CD4-positive, alpha-beta memory T cell (primary cell): ENCODE measurements around the gene TNRC6C. TPM values are rescaled to one million over a fixed set of nuclear protein-coding genes. Genes with fewer than 3 reads are reported as not detected.

Experiments used
- CTCF ChIA-PET: fragments of 350-600 bp; sonication (Branson Sonifier 250); formaldehyde crosslinking; loops from one replicate; lab custom pipeline; 2021; ENCODE audit warnings: inconsistent platforms; ENCODE audit not compliant: partially characterized antibody; lab: Charles Lee
- POLR2A ChIA-PET: fragments of 350-600 bp; sonication (Branson Sonifier 250); formaldehyde crosslinking; loops from one replicate; lab custom pipeline; 2021; ENCODE audit not compliant: partially characterized antibody; lab: Charles Lee
- DNase-seq, 5 donors: peaks; one replicate each; pipeline versions ENCODE4 v3.0.0 to v3.0.0-alpha.2; 2020 to 2022; ENCODE audit warnings: mixed read lengths in 1 of 5
- H3K27ac ChIP-seq: one replicate; pipeline ENCODE4 v1.7.0; 2013; ENCODE audit warnings: low read depth, low read length
- H3K27me3 ChIP-seq: 2 replicates; pipeline ENCODE4 v1.7.0; 2013; ENCODE audit warnings: mild to moderate bottlenecking, low read length, moderate library complexity; ENCODE audit not compliant: insufficient read depth
- H3K36me3 ChIP-seq: 2 replicates; pipeline ENCODE4 v1.7.0; 2013; ENCODE audit warnings: mild to moderate bottlenecking, low read length, moderate library complexity; ENCODE audit not compliant: insufficient read depth
- H3K4me1 ChIP-seq: 2 replicates; pipeline ENCODE4 v1.7.0; 2013; ENCODE audit warnings: mild to moderate bottlenecking, low read length, moderate library complexity; ENCODE audit not compliant: insufficient read depth
- H3K4me3 ChIP-seq, 2 donors: one replicate each; pipeline ENCODE4 v1.7.0; 2013; ENCODE audit warnings: low read length in 2 of 2, mild to moderate bottlenecking in 1 of 2
- H3K9me3 ChIP-seq, 2 donors: one replicate each; pipeline ENCODE4 v1.7.0; 2013; ENCODE audit warnings: low read length in 2 of 2, control low read depth in 1 of 2; ENCODE audit not compliant: control insufficient read depth in 1 of 2
- H3K27ac Mint-ChIP-seq, 7 donors: one replicate each; pipeline ENCODE4 v1.8.0; 2020 to 2021; ENCODE audit warnings: mixed read lengths in 7 of 7, mild to moderate bottlenecking in 6 of 7, inconsistent platforms in 3 of 7, moderate library complexity in 3 of 7
- H3K27me3 Mint-ChIP-seq, 2 donors: one replicate each; pipeline ENCODE4 v1.8.0; 2020 to 2021; ENCODE audit warnings: mixed read lengths in 2 of 2
- H3K36me3 Mint-ChIP-seq, 2 donors: one replicate each; pipeline ENCODE4 v1.8.0; 2020 to 2021; ENCODE audit warnings: mixed read lengths in 2 of 2, inconsistent platforms in 1 of 2, mild to moderate bottlenecking in 1 of 2
- H3K4me1 Mint-ChIP-seq, 4 donors: one replicate each; pipeline ENCODE4 v1.8.0; 2020 to 2021; ENCODE audit warnings: mixed read lengths in 4 of 4, mild to moderate bottlenecking in 1 of 4
- H3K4me3 Mint-ChIP-seq, 8 donors: one replicate each; pipeline ENCODE4 v1.8.0; 2020 to 2021; ENCODE audit warnings: mixed read lengths in 8 of 8, mild to moderate bottlenecking in 7 of 8, moderate library complexity in 6 of 8, inconsistent platforms in 3 of 8
- H3K9me3 Mint-ChIP-seq, 8 donors: one replicate each; pipeline ENCODE4 v1.8.0; 2020 to 2021; ENCODE audit warnings: mixed read lengths in 8 of 8, mild to moderate bottlenecking in 5 of 8, inconsistent platforms in 3 of 8, moderate library complexity in 1 of 8
- intact Hi-C: fragments of 100-400 bp; cut with micrococcal nuclease; formaldehyde crosslinking; loops from one replicate; pipeline ENCODE4 v1.15.1; 2023
- polyA plus RNA-seq, 2 donors: library from polyadenylated mRNA; unstranded; fragments of 300-500 nt; fragmentation: Illumina TruSeq; gene quantifications; one replicate each; pipeline ENCODE4 v1.2.3, GENCODE V29; 2021
- total RNA-seq, 2 experiments: library from RNA; stranded (reverse); gene quantifications; one replicate each; pipeline ENCODE4 v1.2.3, GENCODE V29; 2021

Gene TNRC6C
- total and polyA plus RNA-seq, 4 experiments from 2014 or later, result 1.3 to 112 (median 57.0) TPM

DNA sequence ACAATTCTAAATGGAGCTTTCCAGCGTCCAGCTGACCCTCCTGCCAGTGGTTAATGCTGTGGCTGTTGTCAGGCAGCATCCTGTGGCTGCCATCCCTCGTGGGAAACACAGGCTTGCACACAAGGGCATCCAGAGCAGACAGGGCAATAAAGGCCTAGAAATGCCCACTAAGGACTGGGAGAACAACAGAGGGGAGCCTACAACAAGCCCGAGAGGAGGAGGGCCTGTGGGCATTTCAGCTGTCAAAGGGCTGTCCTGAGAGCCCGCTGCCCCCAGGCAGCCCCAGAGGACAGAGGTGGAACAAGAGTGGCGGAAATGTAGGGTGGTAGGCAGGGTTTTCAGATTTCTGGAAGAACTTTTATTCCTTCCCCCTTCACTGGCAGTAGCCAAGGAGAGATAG, 81.1 kb downstream of the TNRC6C start:
- H3K4me1 Mint-ChIP-seq, result peaks cover 33 to 55% (median 38%) of the 10 kb centered on the region in 4 donors
- no peaks in the 10 kb centered on the region for H3K9me3 Mint-ChIP-seq
- ChIA-PET POLR2A (no interaction called here), CTCF (no interaction called here)
- no peaks in the 10 kb centered on the region for H3K27me3 ChIP-seq
- peaks cover 41 to 58% of the 10 kb centered on the region in 2 donors for H3K36me3 Mint-ChIP-seq
- no peak overlapping the region for H3K27ac ChIP-seq
- peaks cover 19% of the 10 kb centered on the region for H3K36me3 ChIP-seq
- H3K4me3 ChIP-seq, result no peak overlapping the region
- DNase-seq, result no peak
- H3K4me3 Mint-ChIP-seq, result peak overlapping the region in 2 of 8 donors; percentile 48 to 57
- no peaks in the 10 kb centered on the region for H3K27me3 Mint-ChIP-seq
- intact Hi-C loops, result no loop called here
- H3K27ac Mint-ChIP-seq, result peak overlapping the region in 4 of 7 donors; percentile 46 to 74 (median 60)
- no peaks in the 10 kb centered on the region for H3K9me3 ChIP-seq
- peaks cover 5% of the 10 kb centered on the region for H3K4me1 ChIP-seq

DNA sequence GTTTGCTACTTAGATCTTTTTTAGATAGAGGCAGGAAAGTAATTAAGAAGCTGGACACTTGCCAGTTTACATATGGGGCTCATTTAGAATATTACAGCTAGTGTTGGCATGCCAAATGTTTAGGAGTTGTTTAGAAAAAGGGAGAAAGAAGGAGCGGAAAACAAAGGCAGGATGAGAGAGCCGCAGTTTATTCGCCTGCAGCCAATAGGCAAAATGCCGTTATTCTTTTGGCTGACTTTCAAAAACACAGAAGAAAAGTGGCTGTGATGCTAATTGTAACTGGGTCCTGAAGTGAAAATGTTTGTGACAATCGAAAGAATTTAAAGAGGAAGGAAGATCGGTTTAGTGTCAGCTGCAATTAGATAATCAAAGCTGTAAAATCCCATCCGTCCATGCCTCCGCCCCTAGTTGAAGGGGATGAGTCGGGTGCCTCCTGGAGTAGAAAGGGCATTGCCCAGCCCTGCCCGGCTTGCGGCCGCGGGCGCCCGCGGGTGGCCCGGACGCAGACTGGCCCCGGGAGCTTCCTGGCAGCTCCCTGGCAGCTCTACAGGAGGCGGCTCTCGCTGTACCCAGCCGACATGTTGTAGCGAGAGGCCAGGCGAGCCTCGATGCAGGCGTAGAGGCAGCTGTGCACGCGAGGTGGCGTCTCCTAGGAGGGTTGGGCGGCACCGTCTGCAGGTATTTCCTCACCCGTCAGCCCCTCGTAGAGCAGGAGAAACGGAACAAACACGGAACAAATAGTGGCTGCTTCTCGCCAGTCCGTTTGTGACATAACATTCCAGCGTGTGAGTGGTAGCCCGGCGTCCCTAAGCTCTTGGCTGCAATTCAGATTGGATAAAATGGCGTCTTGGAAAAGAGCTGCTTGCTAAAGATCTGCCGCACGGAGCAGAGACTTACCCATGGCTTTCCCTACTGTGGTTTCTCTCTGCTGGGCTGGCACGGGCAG, 82.2 kb downstream of the TNRC6C start:
- intact Hi-C loops, result no loop called here
- DNase-seq, result peak; percentile 26 to 59 (median 37)
- H3K36me3 Mint-ChIP-seq, result peaks cover 37 to 57% of the 10 kb centered on the region in 2 donors
- no peaks in the 10 kb centered on the region for H3K9me3 Mint-ChIP-seq
- Histone ChIP-seq H3K27ac (peak overlapping the region; percentile 38), H3K27me3 (no peaks in the 10 kb centered on the region), H3K4me3 (no peak overlapping the region), H3K9me3 (no peaks in the 10 kb centered on the region), H3K4me1 (peaks cover 14% of the 10 kb centered on the region), H3K36me3 (peaks cover 7% of the 10 kb centered on the region)
- CTCF ChIA-PET, result interaction anchor here (1.0 to 1.3 kb wide), 4 partner anchors 8 to 546 kb away, joined by 3 to 5 read pairs (median 4); no protein-coding TSS in a partner anchor
- H3K4me3 Mint-ChIP-seq, result peak overlapping the region; percentile 71 to 89 (median 82)
- H3K27me3 Mint-ChIP-seq, result no peaks in the 10 kb centered on the region
- POLR2A ChIA-PET, result interaction anchor here (0.5 to 2.4 kb wide), 4 partner anchors 8 to 94 kb away, joined by 3 to 7 read pairs (median 3); partner anchors contain the start of gene TNRC6C
- peak overlapping the region; percentile 66 to 91 (median 88) for H3K27ac Mint-ChIP-seq
- H3K4me1 Mint-ChIP-seq, result peaks cover 41 to 59% (median 47%) of the 10 kb centered on the region in 4 donors

DNA sequence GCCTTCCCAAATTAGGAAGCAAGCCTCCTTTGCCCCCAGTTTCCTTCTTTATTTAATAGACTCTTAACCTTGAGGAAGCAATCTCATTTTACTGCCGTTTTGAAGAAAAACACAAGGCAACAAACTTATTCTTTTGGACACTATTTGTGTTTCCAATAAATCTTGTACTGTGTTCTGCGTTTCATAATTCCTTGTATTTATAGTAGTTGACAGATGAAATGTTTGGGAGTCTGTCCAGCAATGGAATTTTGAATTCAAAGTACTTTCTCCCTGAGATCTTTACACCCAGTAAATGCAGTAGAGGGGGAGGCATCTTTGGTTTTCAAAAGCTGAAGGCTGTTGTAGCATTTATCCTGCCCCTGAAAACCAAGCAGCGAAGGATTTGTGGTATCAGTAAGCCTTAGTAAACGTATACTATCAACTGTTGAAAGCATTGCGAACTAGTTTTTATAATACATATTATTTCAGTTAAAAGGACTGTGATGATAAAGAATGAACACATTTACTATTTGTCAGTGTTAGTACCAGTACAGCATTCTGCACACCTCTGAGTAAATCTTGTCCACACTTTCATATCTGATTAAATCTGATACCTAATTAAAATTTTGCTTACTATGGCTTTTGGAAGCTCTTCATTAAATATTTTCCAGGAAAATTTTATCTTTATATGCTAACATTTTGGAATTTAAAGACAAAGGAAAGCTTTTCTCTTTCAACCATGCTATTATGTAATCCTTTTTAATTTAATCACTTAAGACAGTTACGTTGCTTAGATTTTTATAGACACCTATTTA, 83.1 kb downstream of the TNRC6C start:
- intact Hi-C loops, result no loop called here
- H3K9me3 ChIP-seq, result no peaks in the 10 kb centered on the region
- Mint-ChIP-seq H3K27me3 (no peaks in the 10 kb centered on the region), H3K27ac (peak overlapping the region; percentile 66 to 91 (median 85)), H3K4me3 (peak overlapping the region; percentile 71 to 89 (median 82)), H3K9me3 (no peaks in the 10 kb centered on the region), H3K4me1 (peaks cover 43 to 61% (median 48%) of the 10 kb centered on the region in 4 donors), H3K36me3 (peaks cover 31 to 57% of the 10 kb centered on the region in 2 donors)
- DNase-seq, result no peak
- no peaks in the 10 kb centered on the region for H3K27me3 ChIP-seq
- no peaks in the 10 kb centered on the region for H3K36me3 ChIP-seq
- H3K4me3 ChIP-seq, result no peak overlapping the region
- no peak overlapping the region for H3K27ac ChIP-seq
- POLR2A ChIA-PET, result interaction anchor here (0.5 to 2.4 kb wide), 4 partner anchors 18 to 93 kb away, joined by 3 to 7 read pairs (median 4); partner anchors contain the start of gene TNRC6C
- H3K4me1 ChIP-seq, result peaks cover 14% of the 10 kb centered on the region
- CTCF ChIA-PET, result interaction anchor here (1.1 to 1.3 kb wide), 4 partner anchors 9 to 547 kb away, joined by 3 to 5 read pairs (median 3); partner anchors contain the start of gene TK1

DNA sequence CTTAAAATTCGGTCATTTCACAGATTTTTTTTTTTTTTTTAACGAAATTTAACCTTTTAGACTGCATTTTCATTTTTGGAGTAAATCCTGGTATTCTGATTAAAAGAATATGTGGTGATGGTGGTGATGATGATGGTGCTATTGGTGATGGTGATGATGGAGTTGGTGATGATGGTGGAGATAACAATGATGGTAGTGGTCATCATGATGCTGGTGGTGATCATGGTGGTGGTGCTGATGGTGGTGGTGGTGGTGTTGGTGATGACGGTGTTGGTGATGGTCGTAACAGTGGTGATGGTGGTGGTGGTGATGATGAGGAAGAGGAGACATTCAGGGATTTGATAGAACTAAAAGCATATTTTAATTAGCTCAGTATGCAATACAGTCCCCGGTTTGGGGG, 84.0 kb downstream of the TNRC6C start:
- H3K4me1 ChIP-seq, result peaks cover 14% of the 10 kb centered on the region
- no peak overlapping the region for H3K27ac ChIP-seq
- H3K36me3 ChIP-seq, result peaks cover 3% of the 10 kb centered on the region
- H3K27ac Mint-ChIP-seq, result peak overlapping the region in 6 of 7 donors; percentile 1 to 61 (median 21)
- DNase-seq, result no peak
- no peak overlapping the region for H3K4me3 ChIP-seq
- ChIA-PET POLR2A (interaction anchor here (2.4 kb wide), 1 partner anchor 84 kb away, joined by 7 read pairs; the partner anchor contains the start of gene TNRC6C), CTCF (interaction anchor here (1.1 kb wide), 1 partner anchor 144 kb away, joined by 3 read pairs; the partner anchor contains the start of gene TK1)
- H3K4me1 Mint-ChIP-seq, result peaks cover 42 to 60% (median 50%) of the 10 kb centered on the region in 4 donors
- peaks cover 28 to 52% of the 10 kb centered on the region in 2 donors for H3K36me3 Mint-ChIP-seq
- intact Hi-C loops, result no loop called here
- H3K9me3 Mint-ChIP-seq, result no peaks in the 10 kb centered on the region
- H3K9me3 ChIP-seq, result no peaks in the 10 kb centered on the region
- H3K27me3 Mint-ChIP-seq, result no peaks in the 10 kb centered on the region
- no peaks in the 10 kb centered on the region for H3K27me3 ChIP-seq
- H3K4me3 Mint-ChIP-seq, result peak overlapping the region in 1 of 8 donors; percentile 11

DNA sequence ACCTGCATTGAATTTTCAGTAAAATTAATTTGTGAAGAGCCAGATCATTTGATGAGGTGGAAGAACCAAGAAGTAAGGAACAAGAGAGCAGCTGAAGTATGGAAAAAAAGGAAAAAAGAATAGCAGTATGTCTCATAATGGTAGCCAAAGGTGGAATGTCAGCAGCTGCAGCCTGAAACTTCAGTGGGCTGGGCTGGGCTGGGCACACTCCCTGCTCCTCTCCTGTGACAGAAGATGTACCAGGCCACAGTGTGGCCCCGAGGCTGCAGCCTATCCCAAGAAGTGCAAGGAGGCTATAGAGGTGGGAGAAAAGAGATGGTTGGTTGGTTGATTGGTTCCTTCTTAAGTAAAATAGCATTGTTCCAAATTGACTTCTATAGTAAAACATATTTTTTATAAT, 84.5 kb downstream of the TNRC6C start:
- POLR2A ChIA-PET, result interaction anchor here (2.4 kb wide), 1 partner anchor 85 kb away, joined by 7 read pairs; the partner anchor contains the start of gene TNRC6C
- no peak overlapping the region for H3K4me3 ChIP-seq
- peaks cover 3% of the 10 kb centered on the region for H3K36me3 ChIP-seq
- H3K27me3 Mint-ChIP-seq, result no peaks in the 10 kb centered on the region
- H3K27me3 ChIP-seq, result no peaks in the 10 kb centered on the region
- H3K4me1 ChIP-seq, result peaks cover 14% of the 10 kb centered on the region
- H3K4me1 Mint-ChIP-seq, result peaks cover 40 to 57% (median 48%) of the 10 kb centered on the region in 4 donors
- intact Hi-C loops, result no loop called here
- CTCF ChIA-PET, result interaction anchor here (0.6 kb wide), 1 partner anchor 242 kb away, joined by 4 read pairs; no protein-coding TSS in a partner anchor
- no peaks in the 10 kb centered on the region for H3K9me3 ChIP-seq
- H3K27ac ChIP-seq, result no peak overlapping the region
- H3K27ac Mint-ChIP-seq, result peak overlapping the region in 2 of 7 donors; percentile 33 to 52
- H3K4me3 Mint-ChIP-seq, result no peak overlapping the region
- no peak for DNase-seq
- H3K36me3 Mint-ChIP-seq, result peaks cover 26 to 51% of the 10 kb centered on the region in 2 donors
- H3K9me3 Mint-ChIP-seq, result no peaks in the 10 kb centered on the region

DNA sequence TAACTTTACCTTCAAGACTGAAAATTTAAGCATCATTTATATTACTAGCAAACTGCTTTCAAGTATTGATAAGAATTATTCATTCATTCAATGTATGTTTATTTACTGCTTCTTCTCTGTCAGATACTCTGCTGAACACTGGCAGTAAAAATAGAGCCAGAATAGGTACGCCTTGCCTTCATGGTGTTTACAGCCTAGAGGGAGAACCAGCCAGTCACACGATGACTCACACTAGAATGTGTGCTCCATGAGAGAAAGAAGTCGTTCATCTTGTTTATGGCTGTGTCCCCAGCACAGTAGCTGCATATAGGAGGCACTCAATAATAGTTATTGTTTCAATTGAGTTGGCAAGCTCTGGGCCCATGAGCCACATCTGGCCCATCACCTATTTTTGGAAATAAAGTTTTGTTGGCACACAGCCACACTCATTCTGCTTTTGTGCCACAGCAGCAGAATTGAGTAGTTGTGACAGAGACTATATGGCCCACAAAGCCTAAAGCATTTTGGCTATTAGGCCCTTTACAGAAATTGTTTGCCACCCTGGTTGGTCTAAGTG, 85.9 kb downstream of the TNRC6C start:
- CTCF ChIA-PET, result no interaction called here
- POLR2A ChIA-PET, result no interaction called here
- peak overlapping the region in 3 of 7 donors; percentile 16 to 52 (median 30) for H3K27ac Mint-ChIP-seq

More for the DNA sequence above, 85.9 kb downstream of the TNRC6C start:
- peaks cover 14% of the 10 kb centered on the region for H3K4me1 ChIP-seq
- no peaks in the 10 kb centered on the region for H3K9me3 ChIP-seq
- H3K36me3 ChIP-seq, result peaks cover 11% of the 10 kb centered on the region
- no peaks in the 10 kb centered on the region for H3K9me3 Mint-ChIP-seq
- H3K27me3 ChIP-seq, result no peaks in the 10 kb centered on the region
- no peak for DNase-seq
- peaks cover 34 to 55% of the 10 kb centered on the region in 2 donors for H3K36me3 Mint-ChIP-seq
- H3K4me1 Mint-ChIP-seq, result peaks cover 37 to 58% (median 50%) of the 10 kb centered on the region in 4 donors
- H3K4me3 Mint-ChIP-seq, result no peak overlapping the region
- H3K27ac ChIP-seq, result no peak overlapping the region
- H3K4me3 ChIP-seq, result no peak overlapping the region
- no peaks in the 10 kb centered on the region for H3K27me3 Mint-ChIP-seq
- intact Hi-C loops, result no loop called here
